HG03571 (cell line): ENCODE data around the gene MACO1.
"Not testable (repeated sequence)": the region's sequence is repeated elsewhere in the genome, so short reads cannot be mapped to it uniquely, and the experiment has no call there.

Source experiments
- ATAC-seq: cut with Tn5 transposase; IDR thresholded peaks from one replicate; pipeline ENCODE4 v1.9.1; 2021; ENCODE audit not compliant: unreplicated experiment

MACO1 gene

DNA sequence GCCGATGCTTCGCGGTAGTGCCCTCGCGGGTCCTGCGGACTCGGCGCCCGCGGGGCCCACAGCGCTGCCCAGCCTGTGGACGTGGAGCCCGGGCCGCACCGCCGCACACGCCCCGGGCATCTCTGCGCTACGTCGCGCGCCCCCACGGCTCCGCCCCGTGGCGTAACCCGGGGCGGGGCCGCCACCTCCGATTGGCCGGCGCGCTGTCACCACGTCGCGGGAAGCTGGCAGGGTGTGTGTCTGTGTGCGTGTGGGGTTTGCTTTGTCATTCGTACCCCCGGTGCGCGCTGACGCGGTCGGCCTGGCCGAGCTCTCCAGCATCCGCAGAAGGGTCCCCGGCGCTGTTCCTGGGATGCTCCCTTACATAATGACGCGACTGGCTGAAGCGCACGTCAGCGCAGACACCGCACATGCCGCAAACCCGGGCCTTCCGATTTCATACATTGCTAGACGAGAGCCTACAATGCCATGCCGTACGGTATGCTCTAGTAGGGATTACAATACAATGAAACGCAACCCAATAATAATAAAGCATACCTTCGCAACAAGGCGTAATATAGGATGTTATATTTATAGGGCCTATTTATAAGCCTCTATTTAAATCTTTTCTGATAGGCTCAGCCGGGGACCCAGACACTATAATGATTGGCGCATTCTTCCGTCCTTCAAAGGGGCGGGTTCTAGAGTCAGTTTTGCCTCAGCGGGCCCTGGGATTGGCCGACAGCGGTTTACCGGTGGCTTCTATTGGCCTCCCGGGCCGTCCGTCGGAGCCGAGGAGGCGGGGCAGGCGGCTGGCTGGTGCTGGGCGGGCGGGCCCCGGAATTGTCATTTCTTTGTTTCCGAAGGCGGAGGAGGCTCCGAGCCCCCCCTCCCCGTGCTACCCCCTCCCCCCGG, at the start of gene MACO1:
TSS of gene MACO1 (plus strand) at position 825 of the 894 bp plus-strand sequence. CDS start 202 bp downstream, outside the sequence.
- ATAC-seq = peak; percentile 77

DNA sequence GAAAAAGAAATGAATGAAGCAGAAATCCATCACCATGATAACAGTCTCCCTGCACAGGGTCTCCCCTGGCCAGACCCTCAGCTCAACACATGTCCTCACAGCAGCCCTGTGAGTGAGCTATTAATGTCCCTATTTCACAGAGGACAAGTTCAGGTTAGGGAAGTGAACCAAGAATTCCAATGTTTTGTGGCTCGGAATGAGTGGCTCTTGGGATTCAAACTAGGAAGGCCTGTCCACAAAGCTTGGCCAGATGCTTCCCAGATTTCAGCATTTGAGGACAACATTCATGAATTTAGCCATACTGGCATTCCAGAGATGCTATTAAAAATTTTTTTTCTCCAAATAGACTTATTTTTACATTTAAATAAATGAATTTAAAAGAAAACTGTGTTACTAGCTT, 48.2 kb upstream of the MACO1 start:
- ATAC-seq = not testable (repeated sequence)

DNA sequence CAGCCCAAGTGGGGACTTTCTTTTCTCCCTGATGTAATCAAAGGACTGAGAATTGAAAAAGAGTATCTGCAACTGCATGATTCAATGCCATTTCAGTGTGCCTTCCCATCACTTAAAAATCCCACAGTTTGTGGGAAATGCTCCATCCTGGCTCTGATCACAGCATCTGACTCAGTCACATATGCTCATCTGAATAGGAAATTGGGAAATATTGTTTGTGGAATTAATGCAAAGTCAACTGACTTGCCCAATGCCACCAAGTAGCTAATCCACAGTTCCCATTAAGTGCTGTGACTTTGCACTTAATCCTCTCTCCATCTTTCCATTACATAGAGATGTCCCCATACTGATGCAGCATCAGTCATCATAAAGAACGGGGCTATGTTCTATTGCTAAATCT, 47.6 kb upstream of the MACO1 start:
- ATAC-seq = not testable (repeated sequence)

- not testable (repeated sequence) for ATAC-seq
These were observed 46.8 kb upstream of the MACO1 start for GRCh38 chr1:25383875-25384274.

GRCh38 chr1:25387096-25387495, 43.6 kb upstream of the MACO1 start:
- ATAC-seq = not testable (repeated sequence)

- ATAC-seq = not testable (repeated sequence)
These were observed 42.0 kb upstream of the MACO1 start for GRCh38 chr1:25388691-25389090.

GRCh38 chr1:25389721-25390120, 41.0 kb upstream of the MACO1 start:
- not testable (repeated sequence) for ATAC-seq

- no peak for ATAC-seq
These were observed 37.9 kb upstream of the MACO1 start for GRCh38 chr1:25392841-25393240.

DNA sequence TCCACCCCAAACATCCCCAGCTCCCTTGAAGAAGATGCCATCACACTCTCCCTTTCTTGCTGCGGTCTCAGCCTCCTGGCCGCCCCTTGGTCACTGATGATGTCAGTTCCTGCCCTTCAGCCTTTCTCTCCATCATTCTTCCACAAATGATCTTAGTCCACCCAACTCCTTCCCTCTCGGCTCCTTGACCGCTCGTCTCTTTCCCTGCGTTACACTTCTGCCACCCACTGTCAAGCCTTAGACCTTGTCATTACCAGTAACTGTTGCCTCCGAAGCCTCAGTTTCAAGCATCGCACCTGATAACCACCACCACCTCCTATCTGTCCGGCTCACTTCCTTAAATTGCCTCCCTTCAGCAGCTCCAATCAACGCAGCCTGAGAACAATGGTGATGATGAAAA, 33.1 kb upstream of the MACO1 start:
- ATAC-seq = not testable (repeated sequence)

DNA sequence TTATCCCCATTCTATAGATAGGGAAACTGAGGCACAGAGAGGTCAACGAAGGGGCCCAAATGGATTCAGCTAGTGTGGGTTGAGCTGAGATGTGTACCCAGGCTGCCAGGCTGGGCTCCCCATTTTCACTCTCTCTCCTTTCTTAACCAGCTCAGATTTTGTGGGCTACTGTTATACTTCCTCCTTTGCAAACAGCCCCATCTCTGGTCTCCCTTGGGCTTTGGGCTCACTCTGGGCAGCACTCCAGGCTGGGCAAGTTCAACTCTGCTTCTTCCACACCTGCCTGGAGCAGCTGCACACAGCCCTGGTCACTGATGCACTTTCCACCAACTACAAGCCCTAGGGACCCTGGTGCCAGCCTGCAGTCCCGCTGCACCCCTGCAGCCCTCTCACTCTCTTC, 32.6 kb upstream of the MACO1 start:
- not testable (repeated sequence) for ATAC-seq

DNA sequence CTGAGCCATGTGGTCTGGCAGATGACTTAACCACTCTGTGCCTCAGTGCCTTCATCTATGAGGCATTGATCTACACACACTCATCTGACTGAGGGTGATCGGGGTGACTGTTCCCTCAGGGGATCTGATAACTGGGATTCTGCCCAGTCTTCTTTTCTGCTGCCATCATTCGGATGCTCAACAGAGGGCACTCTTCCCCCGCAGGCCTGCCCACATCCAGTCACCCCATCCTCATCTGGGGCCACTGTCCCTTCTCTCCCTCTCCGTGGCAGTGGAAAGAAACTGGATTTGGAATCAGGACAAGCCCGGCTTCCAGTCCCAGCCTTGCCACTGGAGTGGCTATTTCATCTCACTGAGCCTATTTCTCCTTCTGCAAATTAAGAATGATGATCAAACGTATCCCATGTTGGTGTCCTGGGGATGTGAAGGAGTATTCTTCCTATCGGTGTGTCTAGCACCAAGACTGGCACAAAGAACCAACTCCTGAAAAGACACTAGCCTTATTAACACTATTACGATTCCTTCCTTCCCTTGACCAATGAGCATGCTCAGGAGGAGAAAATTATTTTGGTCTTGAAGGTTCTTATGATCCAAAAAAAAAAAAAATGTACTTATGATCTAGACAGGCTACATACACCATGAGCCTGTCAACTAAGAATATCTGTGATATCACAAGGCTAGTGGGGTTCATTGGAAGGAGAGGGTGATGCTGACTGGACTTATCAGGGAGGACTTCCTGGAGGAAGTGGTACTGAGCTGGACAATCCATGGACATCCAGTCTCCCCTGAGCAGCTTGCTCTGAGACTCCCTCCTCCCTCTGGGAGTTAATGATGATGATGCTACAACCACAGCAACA, 27.5 kb upstream of the MACO1 start:
- ATAC-seq = not testable (repeated sequence)

DNA sequence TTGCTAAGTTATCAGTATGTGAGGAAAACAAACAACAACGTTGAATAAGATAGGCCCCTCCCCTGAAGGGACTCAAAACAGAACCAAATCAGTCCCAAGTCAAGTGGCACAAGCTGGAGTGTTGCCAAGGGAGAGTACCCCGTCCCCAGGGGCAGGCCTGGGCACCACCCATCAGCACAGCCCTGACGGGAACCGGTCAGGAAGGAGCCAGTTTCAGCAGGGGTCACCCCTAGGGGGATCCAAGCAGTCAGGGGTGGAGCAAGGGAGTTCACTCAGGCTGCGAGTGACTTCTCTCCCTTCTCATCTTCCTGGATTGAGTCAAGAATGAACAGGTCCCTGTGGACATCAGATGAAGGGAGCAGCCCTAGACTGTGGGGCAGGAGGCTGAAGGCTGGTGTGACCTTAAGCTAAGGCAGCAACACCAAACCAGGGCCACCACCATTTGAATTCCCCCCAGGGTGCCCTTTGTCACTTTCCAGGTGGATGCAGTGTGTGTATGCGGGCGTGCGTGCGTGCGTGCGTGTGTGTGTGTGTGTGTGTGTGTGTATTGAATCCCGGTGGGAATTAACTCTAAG, 24.9 kb upstream of the MACO1 start:
- ATAC-seq = not testable (repeated sequence)

DNA sequence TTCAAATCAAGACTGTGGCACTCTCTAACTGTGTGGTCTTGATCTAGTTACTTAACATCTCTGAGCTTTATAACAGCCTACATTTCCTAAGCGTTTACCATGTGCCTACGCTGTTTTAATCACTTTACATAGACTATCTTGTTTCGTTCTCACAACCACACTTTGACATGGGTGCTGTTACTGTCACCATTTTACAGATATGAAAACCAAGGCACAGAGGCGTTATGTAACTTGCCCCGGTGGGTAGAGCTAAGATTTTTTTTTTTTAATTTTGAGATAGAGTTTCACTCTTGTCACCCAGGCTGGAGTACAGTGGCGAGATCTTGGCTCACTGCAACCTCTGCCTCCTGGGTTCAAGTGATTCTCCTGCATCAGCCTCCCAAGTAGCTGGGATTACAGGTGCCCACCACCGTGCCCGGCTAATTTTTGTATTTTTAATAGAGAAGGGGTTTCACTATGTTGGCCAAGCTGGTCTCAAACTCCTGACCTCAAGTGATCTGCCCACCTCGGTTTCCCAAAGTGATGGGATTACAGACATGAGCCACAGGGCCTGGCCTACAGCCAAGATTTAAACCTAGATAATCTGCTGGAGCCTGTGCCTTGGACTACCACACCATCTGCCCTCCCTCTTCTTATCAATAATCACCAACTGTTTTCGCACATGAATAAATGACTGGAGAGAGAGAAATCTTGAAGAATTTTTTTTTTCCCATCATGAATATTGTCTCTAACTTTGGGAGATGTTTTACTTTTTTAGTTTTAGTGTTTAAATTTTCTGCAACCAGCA, 20.9 kb upstream of the MACO1 start:
- not testable (repeated sequence) for ATAC-seq

- ATAC-seq = not testable (repeated sequence)
These were observed 17.6 kb upstream of the MACO1 start for GRCh38 chr1:25412872-25413623.

GRCh38 chr1:25414157-25414556, 16.5 kb upstream of the MACO1 start:
- ATAC-seq = not testable (repeated sequence)

DNA sequence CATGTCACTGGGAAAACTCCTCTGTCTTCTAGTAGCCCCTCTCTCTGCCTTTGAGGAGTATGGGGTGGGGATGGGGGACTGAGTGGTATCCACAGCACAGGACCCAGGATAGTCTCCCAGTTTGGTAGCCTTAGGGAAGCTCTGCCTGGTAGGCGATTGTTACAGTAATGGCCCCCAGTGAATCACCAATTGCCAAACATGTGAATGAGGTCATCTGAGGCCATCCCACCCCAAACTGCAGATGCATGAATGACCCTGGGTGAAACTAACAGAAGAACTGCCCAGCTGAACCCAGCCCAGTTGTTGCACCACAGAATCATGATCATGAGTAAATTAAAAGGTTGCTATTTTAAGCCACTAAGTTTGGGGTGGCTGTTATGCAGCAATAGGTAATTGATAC, 16.1 kb upstream of the MACO1 start:
- not testable (repeated sequence) for ATAC-seq

DNA sequence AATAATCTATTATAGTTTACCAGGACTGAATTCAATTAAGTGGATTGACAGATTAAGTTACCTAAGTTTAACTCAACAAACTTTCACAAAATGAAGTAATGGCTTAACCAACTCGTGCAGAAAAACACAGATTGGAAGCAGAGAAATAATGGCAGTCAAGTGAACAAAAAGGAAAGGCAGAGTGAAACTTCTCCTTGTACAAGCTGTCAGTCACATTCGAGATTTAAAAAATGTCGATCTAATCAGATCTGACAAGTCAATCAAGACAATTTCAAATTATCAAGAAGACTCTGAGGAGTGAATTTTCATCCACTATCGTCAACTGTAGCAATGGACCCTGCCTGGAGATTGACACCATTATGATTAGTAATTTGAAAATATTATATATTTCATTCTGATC, 13.4 kb upstream of the MACO1 start:
- ATAC-seq = not testable (repeated sequence)

DNA sequence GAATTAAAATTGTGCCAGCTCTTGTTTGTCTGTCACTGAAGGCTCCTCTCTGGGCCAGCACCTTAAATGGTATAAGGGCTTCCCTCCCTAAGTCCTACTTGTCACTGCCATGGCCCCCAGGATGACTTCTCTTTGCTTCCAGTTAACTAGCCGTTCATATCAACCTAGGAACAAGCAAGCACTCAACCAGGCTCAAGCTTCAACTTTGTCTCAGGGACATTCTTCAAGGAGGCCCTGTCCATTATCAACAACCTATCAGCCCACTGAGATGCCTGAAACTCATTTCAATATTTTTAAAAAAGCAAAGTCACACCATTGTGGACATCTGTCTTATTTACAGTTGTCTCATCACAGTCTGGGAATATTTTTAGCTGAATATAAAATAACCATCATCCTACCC, 11.4 kb upstream of the MACO1 start:
- not testable (repeated sequence) for ATAC-seq

DNA sequence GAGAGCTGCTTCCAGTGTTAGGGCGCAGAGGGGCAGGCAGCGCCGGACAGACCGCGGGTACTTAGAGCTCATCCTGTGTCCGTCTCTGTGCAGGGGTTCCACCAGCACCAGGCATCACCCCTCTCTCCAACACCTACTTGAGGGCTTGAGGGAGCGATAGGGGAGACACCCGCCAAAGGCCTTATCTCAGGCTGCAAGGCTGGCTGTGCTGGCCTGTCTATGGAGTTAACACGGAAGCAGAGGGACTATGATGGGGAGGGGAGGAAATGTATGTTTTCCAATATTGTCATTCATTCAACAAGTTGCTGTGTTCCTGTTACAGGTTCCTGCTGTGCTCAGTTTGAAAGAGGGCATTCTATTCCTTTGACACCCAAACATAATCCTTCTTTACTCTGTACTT, 10.0 kb upstream of the MACO1 start, which contains the start of gene RHCE:
TSS of gene RHCE (minus strand) at position 111 of the 400 bp plus-strand sequence. CDS start at position 72, 39 bp downstream.
- not testable (repeated sequence) for ATAC-seq

GRCh38 chr1:25423206-25423605, 7.5 kb upstream of the MACO1 start:
- ATAC-seq = not testable (repeated sequence)
